ENCODE measurements around the gene BANK1.

BANK1 gene

GRCh38 chr4:102047616-102048015 is 257.1 kb downstream of the BANK1 start:
- no peak for TF ChIP-seq ZNF555 (tag by site-specific recombination; conservative IDR thresholded peaks at IDR 0.05)
- no peak for TF ChIP-seq ZNF76 (tag by site-specific recombination; IDR thresholded peaks at IDR 0.05; ENCODE audit: borderline replicate concordance, low read depth)
- TF ChIP-seq ZFP3 (tag by site-specific recombination; IDR thresholded peaks at IDR 0.05; ENCODE audit: low read depth) = no peak
- TF ChIP-seq ZNF585B (tag by site-specific recombination; IDR thresholded peaks at IDR 0.05) = no peak
- Histone ChIP-seq H3K9me3 (ENCODE audit: control insufficient read depth, insufficient read depth, low read depth, low read length) (no peaks in the 10 kb centered on the region), H3K27ac (ENCODE audit: extremely low read depth, low read depth, low read length) (no peak overlapping the region), H3K4me3 (ENCODE audit: low read depth, low read length) (no peak overlapping the region), H3K36me3 (ENCODE audit: control insufficient read depth in 2 of 2, insufficient read depth in 1 of 2, low read length in 2 of 2) (no peaks in the 10 kb centered on the region), H3K4me1 (ENCODE audit: control insufficient read depth, insufficient read depth, low read length) (no peaks in the 10 kb centered on the region)
- ChIA-PET POLR2A (no interaction called here), CTCF (interaction anchor here (0.7 kb wide), 1 partner anchor 1045 kb away, joined by 3 read pairs; no protein-coding TSS in a partner anchor)

- H3K27ac ChIP-seq (ENCODE audit: extremely low read depth, low read depth, low read length) = no peak overlapping the region
- no peaks in the 10 kb centered on the region for H3K4me1 ChIP-seq (ENCODE audit: control insufficient read depth, insufficient read depth, low read length)
- no peak for TF ChIP-seq GLIS2 (tag by site-specific recombination; IDR thresholded peaks at IDR 0.05)
- no peak for TF ChIP-seq ZNF518A (tag by site-specific recombination; conservative IDR thresholded peaks at IDR 0.05; ENCODE audit: low read depth)
- TF ChIP-seq ZNF830 (tag by site-specific recombination; IDR thresholded peaks at IDR 0.05; ENCODE audit: low read depth) = no peak
- TF ChIP-seq ZNF692 (tag by site-specific recombination; IDR thresholded peaks at IDR 0.05) = no peak
- TF ChIP-seq ZNF768 (tag by site-specific recombination; IDR thresholded peaks at IDR 0.05) = no peak
- TF ChIP-seq ZNF776 (tag by site-specific recombination; IDR thresholded peaks at IDR 0.05; ENCODE audit: borderline replicate concordance) = no peak
- TF ChIP-seq ZSCAN16 (tag by site-specific recombination; IDR thresholded peaks at IDR 0.05) = no peak
- TF ChIP-seq ZFP37 (tag by site-specific recombination; IDR thresholded peaks at IDR 0.05) = no peak
- no peak for TF ChIP-seq ZNF843 (tag by site-specific recombination; IDR thresholded peaks at IDR 0.05)
- no peak for TF ChIP-seq ZNF623 (tag by site-specific recombination; IDR thresholded peaks at IDR 0.05)
- no peak for TF ChIP-seq ZBTB7A (tag by site-specific recombination; IDR thresholded peaks at IDR 0.05; ENCODE audit: low read depth)
- TF ChIP-seq ZNF398 (tag by site-specific recombination; IDR thresholded peaks at IDR 0.05) = no peak
- TF ChIP-seq ZNF549 (tag by site-specific recombination; IDR thresholded peaks at IDR 0.05) = no peak
- no peak for TF ChIP-seq HOXC10 (CRISPR knock-in tag; IDR thresholded peaks at IDR 0.05)
- TF ChIP-seq ZNF391 (tag by site-specific recombination; IDR thresholded peaks at IDR 0.05; ENCODE audit: borderline replicate concordance, low read depth) = no peak
- no peak for TF ChIP-seq ZBTB44 (tag by site-specific recombination; IDR thresholded peaks at IDR 0.05)
- no peak for TF ChIP-seq ATF2 (tag by site-specific recombination; IDR thresholded peaks at IDR 0.05; ENCODE audit: low read depth)
- no peak for TF ChIP-seq ZNF654 (tag by site-specific recombination; IDR thresholded peaks at IDR 0.05; ENCODE audit: low read depth)
- no peak for TF ChIP-seq GLI4 (tag by site-specific recombination; IDR thresholded peaks at IDR 0.05)
- TF ChIP-seq ZNF596 (tag by site-specific recombination; IDR thresholded peaks at IDR 0.05) = no peak
- ChIA-PET CTCF (interaction anchor here (1.1 kb wide), 1 partner anchor 17 kb away, joined by 3 read pairs; no protein-coding TSS in a partner anchor), POLR2A (no interaction called here)
- H3K9me3 ChIP-seq (ENCODE audit: control insufficient read depth, insufficient read depth, low read depth, low read length) = no peaks in the 10 kb centered on the region
- H3K36me3 ChIP-seq (ENCODE audit: control insufficient read depth in 2 of 2, insufficient read depth in 1 of 2, low read length in 2 of 2) = no peaks in the 10 kb centered on the region
- no peak overlapping the region for H3K4me3 ChIP-seq (ENCODE audit: low read depth, low read length)
Observed at GRCh38 chr4:102055805-102056204, 265.3 kb downstream of the BANK1 start.

Measured in HEK293 (cell line).